ENCODE measurements around the gene PTPN3.

DNA sequence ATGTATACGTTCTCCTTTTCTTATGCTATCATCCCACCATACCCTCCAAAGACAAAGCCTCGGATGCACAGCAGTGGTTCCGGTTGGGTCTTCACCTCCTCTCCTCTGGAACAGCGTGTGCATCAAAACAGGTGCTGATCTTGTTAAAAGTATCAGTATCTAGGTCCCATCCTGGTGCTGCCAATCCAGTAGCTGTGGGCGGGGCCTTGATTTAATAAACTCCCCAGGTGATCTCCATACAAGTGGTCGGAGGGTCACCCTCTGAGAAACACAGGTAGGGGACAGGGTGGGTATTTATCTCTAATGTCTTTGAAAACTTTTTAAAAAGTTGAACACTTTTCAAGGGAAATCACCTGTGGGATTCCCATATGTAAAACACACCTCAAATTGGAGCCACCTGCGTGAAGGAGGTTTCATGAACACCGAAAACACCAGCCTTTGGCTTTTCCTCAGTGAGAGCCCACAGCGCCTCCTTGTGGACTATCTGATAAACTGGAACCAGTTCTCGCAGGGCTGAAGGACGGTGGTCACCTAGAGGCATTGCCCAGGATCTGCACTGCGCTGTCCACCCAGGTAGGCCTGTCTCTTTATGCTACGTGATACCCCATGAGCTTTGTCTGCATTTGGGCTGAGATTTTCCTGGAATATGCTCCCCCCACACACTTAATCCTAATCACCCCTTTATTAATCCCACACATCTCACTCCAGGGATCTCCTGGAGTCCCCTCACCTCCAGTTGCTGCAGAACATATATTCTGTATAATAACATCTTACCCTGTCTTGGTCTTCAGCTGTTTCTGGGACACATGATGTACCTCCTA is 96.7 kb downstream of the PTPN3 start:
- TF ChIP-seq, protein P1, sequence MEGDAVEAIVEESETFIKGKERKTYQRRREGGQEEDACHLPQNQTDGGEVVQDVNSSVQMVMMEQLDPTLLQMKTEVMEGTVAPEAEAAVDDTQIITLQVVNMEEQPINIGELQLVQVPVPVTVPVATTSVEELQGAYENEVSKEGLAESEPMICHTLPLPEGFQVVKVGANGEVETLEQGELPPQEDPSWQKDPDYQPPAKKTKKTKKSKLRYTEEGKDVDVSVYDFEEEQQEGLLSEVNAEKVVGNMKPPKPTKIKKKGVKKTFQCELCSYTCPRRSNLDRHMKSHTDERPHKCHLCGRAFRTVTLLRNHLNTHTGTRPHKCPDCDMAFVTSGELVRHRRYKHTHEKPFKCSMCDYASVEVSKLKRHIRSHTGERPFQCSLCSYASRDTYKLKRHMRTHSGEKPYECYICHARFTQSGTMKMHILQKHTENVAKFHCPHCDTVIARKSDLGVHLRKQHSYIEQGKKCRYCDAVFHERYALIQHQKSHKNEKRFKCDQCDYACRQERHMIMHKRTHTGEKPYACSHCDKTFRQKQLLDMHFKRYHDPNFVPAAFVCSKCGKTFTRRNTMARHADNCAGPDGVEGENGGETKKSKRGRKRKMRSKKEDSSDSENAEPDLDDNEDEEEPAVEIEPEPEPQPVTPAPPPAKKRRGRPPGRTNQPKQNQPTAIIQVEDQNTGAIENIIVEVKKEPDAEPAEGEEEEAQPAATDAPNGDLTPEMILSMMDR (conservative IDR thresholded peaks at IDR 0.05) = peak; percentile 89
- TF ChIP-seq EZH2 (IDR thresholded peaks at IDR 0.05; ENCODE audit: low read depth) = no peak
